GM23338 (cell line): ENCODE results near the gene ESPN.

Experiments
- CTCF ChIP-seq, 2 experiments: fragments of 200-600 bp in 1 of 2; sonication (generic) in 1 of 2; conservative IDR thresholded peaks; 2 replicates each; pipeline versions ENCODE4 v1.5.1 to v1.6.1; 2016 to 2017; ENCODE audit warnings: antibody characterized with exemption in 2 of 2, low read depth in 2 of 2, mild to moderate bottlenecking in 2 of 2, moderate library complexity in 1 of 2
- EZH2phosphoT487 ChIP-seq: fragments of 200-600 bp; sonication (generic); IDR thresholded peaks from one replicate; pipeline ENCODE4 v1.8.1; 2018; ENCODE audit warnings: antibody characterized with exemption; ENCODE audit not compliant: unreplicated experiment
- ZNF114 ChIP-seq: fragments of 250-450 bp; sonication (Bioruptor Pico); IDR thresholded peaks from 2 replicates; pipeline ENCODE4 v1.5.0; 2020; ENCODE audit warnings: mild to moderate bottlenecking, moderate library complexity

DNA sequence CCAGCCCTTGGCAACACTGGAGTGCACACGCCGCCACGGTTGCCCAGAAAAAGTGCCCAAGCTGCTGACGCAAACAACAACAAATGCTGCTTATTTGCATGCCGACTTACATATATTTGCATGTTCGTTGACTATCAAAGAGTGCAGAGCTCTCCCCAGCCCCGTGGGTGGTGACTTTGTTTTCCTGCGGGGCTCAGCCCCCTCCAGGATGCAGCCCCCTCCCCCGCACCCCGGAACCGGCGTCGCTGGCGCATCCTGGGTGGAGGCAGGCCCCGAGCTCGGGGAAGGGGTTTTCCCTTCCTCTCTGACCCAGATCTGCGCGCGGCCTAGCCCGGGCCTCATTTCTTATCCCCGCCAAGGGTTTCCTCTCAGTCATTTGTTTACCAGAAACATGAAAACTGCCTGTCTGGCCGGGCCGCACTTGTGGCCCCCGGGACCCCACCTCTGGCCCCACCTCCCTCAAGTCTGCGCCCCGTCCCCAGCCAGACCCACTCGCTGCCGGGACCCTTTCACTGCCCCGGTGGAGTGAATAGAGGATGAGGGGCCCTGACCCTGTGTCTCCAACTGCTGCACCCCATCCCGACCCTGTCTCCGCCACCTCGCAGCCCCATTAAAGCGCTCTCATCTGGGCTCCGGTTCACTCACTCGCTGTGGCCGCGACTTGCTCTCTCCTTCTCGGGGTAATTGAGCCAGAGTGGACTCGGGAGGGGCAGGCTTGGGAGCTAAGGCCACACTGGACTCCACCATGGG lies 35.9 kb downstream of the ESPN start:
- TF ChIP-seq CTCF (conservative IDR thresholded peaks at IDR 0.05; ENCODE audit: low read depth in 2 of 2), result no peak
- no peak for TF ChIP-seq EZH2phosphoT487
- no peak for TF ChIP-seq ZNF114 (CRISPR knock-in tag)
